Stimulated activated CD4-positive, alpha-beta T cell treated with anti-CD3 and anti-CD28 coated beads, Interleukin-4, amount 100 ng/mL, for 24 hours (primary cell): ENCODE data around the gene PDLIM3.
"Not testable (repeated sequence)": the region's sequence is repeated elsewhere in the genome, so short reads cannot be mapped to it uniquely, and the experiment has no call there.

Experiments
- DNase-seq: peaks from one replicate; pipeline ENCODE4 v3.0.0-alpha.2; 2020

Gene PDLIM3

GRCh38 chr4:185550933-185551332 is 15.6 kb upstream of the PDLIM3 start:
- DNase-seq = no peak

- DNase-seq = no peak
These were observed 13.9 kb upstream of the PDLIM3 start for GRCh38 chr4:185549095-185549639.

- DNase-seq = no peak
These were observed 13.3 kb upstream of the PDLIM3 start for GRCh38 chr4:185548587-185548986.

- no peak for DNase-seq
These were observed 11.0 kb upstream of the PDLIM3 start for GRCh38 chr4:185546335-185546734.

- no peak for DNase-seq
These were observed 7.5 kb upstream of the PDLIM3 start for GRCh38 chr4:185542626-185543315.

- DNase-seq = no peak
These were observed 6.0 kb upstream of the PDLIM3 start for GRCh38 chr4:185541251-185541727.

- no peak for DNase-seq
These were observed 5.3 kb upstream of the PDLIM3 start for GRCh38 chr4:185540487-185541120.

- no peak for DNase-seq
These were observed 4.7 kb upstream of the PDLIM3 start for GRCh38 chr4:185540040-185540439.

- DNase-seq = no peak
These were observed 3.5 kb upstream of the PDLIM3 start for GRCh38 chr4:185538806-185539205.

GRCh38 chr4:185536411-185536709 is 1.1 kb upstream of the PDLIM3 start:
- no peak for DNase-seq

GRCh38 chr4:185535612-185536410 is 504 bp upstream of the PDLIM3 start:
- no peak for DNase-seq

GRCh38 chr4:185534511-185534865 is 819 bp downstream of the PDLIM3 start:
- DNase-seq = no peak

- no peak for DNase-seq
These were observed 2.4 kb downstream of the PDLIM3 start for GRCh38 chr4:185532795-185533324.

- no peak for DNase-seq
These were observed 3.0 kb downstream of the PDLIM3 start for GRCh38 chr4:185532293-185532692.

GRCh38 chr4:185531654-185532053 is 3.7 kb downstream of the PDLIM3 start:
- DNase-seq = not testable (repeated sequence)

GRCh38 chr4:185529413-185529812 is 5.9 kb downstream of the PDLIM3 start:
- no peak for DNase-seq

GRCh38 chr4:185524888-185525863 is 10.1 kb downstream of the PDLIM3 start:
- no peak for DNase-seq

- DNase-seq = no peak
These were observed 11.4 kb downstream of the PDLIM3 start for GRCh38 chr4:185523862-185524261.

GRCh38 chr4:185522451-185522850 is 12.9 kb downstream of the PDLIM3 start:
- no peak for DNase-seq

GRCh38 chr4:185520119-185520518 is 15.2 kb downstream of the PDLIM3 start:
- no peak for DNase-seq

- no peak for DNase-seq
These were observed 16.8 kb downstream of the PDLIM3 start for GRCh38 chr4:185518494-185518893.

- DNase-seq = no peak
These were observed 17.2 kb downstream of the PDLIM3 start for GRCh38 chr4:185518069-185518468.
